NCI-H69 (cell line): ENCODE measurements around the gene PRDM5.
A peak's percentile ranks its signal among the peaks of the same experiment; 100 is the strongest.

Source experiments
- DNase-seq: peaks from one replicate; lab custom pipeline; 2025; lab: John Stamatoyannopoulos, UW

Gene PRDM5

GRCh38 chr4:120819805-120820437 lies 102.6 kb downstream of the PRDM5 start:
- no peak for DNase-seq

DNA sequence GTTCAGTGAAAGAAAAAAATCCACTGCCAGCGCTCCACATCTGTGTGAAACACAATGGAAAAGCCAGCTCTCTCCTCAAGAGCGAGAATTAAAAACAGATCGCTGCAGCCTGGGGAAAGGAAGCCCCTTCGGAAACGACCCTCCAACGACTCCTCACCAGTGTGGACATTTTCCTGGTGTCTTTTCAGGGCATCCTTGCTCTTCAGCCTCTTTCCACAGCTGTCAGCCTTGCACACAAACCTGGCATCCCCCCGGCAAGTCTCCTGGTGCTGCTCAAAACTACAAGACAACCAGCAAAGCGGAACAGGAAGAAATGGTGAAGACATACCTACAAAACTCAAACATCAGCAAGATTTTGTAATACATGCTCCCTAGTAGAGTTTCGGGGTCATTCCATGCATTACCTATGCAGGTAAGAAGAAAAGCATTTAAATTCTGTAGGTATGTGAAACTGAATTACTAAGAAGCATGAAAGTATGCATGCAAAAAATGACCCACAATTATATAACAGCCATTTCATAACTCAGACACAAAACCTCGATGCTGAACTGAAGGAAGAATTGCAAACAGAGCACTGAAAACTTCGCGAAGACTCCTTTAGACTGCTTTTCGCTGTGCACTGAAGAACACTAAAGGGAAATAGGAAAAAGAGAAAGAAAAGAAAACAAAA lies 106.1 kb downstream of the PRDM5 start:
- DNase-seq = no peak

DNA sequence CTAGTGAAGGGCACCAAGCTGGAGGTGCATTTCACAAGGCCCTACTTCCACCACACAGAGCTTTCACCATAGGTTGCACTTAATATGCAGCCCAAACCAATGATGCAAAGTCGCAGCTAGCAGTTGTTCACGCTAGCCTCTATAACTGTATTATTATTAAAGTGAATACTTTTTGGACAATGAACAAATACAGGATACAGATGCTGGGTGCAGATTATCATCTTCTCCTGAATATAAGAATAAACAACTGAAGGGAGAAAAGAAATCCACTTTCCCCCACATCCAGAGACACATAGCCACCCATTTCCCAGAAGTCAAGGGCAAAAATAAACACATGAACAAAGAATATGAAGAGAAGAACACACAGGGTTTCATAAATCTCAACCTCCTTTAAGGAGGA lies 107.2 kb downstream of the PRDM5 start:
- no peak for DNase-seq

DNA sequence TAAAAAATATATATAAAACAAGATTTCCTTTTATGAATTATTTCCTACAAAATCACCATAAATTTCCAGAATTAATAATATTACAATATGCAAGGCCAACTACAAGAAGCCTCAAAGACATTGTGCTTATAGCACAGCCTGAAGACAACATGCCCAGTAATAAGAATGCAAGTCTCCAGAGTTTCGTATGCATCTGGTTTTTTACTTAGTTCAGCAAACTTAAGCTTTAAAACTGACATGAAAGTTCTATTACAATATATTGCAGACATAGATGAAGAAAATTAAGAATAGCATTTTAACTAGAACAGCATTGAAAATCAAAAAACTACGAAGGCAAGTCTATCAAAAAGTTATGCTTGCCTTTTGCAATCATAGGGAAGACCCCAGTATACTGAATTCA lies 107.6 kb downstream of the PRDM5 start:
- no peak for DNase-seq

- no peak for DNase-seq
These were observed 110.3 kb downstream of the PRDM5 start for GRCh38 chr4:120812216-120812615.

DNA sequence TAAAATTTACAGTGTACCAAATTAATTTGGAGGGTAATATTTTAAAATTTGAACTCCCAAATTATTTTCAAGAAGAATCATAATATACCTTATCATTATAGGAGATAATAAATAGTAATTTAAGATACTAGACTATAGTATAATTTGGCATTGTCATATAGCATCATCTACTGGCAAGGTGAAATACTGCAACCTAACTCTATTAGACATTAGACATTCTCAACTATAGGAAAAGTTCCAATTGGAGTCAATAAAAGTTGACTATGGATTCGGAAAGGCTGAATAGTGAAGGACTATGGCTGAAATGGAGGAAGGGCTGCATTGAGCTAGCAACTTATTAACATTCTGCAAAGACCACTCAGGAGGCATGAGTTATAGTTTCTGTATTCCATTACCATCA lies 113.0 kb downstream of the PRDM5 start:
- no peak for DNase-seq

DNA sequence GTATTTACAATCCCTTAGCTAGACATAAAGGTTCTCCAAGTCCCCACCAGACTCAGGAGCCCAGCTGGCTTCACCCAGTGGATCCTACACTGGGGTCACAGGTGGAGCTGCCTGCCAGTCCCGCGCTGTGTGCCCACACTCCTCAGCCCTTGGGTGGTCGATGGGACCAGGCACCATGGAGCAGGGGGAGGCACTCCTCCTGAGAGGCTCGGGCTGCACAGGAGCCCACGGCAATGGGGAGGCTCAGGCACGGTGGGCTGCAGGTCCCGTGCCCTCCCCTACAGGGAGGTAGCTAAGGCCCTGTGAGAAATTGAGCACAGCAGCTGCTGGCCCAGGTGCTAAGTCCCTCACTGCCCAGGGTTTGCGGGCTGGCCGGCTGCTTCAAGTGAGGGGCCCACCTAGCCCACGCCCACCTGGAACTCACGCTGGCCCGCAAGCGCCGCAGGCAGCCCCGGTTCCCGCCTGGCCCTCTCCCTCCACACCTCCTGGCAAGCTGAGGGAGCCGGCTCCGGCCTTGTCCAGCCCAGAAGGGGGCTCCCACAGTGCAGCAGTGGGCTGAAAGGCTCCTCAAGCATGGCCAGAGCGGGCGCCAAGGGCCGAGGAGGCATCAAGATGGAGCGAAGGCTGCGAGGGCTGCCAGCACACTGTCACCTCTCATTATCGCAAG lies 113.9 kb downstream of the PRDM5 start:
- no peak for DNase-seq

DNA sequence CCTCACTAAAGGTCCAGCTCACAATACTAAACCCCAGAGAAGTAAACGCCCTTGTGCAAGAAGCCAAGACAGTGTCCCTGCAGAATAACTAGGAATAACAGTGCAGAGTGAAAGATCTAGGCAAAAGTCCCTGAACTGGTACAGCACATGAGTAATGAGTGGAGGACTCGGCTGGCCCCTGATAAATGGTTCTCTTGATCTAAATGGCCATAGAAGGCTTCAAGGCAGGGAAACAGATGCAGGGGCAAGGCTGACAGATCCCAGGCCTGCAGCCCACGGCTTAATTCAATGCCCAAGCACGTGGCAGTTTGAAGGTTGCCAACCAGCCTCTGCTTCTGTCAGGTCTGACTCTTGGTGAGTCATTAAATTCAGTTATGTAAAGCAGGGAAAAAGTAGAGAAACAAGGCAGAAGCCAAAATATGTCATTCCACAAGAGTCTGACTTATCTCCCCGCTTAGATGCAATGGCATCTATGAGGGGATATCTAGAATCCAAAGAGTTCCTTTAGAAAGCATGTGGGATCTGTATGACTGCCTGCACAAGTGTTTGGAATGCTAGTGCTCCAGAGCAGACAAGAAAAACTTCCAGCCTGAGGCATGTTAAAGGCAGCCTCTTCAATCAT lies 121.3 kb downstream of the PRDM5 start:
- no peak for DNase-seq

DNA sequence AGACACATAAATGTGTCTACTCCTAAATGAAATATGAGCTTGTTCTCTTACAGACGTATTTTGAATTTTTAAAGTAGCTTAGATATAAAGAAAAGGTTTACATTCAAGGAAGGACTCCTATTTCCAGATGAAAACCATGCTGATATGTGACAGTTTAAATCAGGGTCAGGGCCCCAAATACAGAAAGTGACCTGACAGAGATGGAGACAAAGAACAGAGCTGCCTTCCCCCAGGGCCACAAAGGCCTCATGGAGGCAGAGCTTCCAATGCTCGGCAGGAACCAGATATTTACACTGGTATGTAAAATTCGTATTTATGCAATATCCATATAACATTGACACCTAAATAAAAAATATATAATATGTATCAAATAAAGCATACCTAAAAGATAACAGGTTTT lies 124.0 kb downstream of the PRDM5 start:
- DNase-seq = no peak

DNA sequence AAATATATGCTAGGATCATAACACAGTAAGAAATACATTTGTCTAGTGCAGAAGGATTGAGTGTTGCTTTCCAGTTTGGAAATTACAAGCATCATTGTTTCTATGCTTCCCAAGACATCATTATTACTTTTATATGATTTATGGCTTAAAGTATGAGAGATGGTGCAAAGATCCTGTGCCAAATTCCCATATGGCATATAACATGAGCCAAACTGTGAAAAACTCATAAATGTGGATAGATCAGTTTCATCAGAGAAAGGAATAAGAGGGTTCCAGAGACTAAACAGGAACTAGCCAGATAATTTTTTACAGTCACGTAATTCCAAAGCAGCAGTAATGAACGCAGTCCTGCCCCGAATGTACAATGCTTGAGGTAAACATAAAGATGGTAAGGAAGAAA lies 126.3 kb downstream of the PRDM5 start:
- no peak for DNase-seq

GRCh38 chr4:120785202-120785601 lies 137.3 kb downstream of the PRDM5 start:
- no peak for DNase-seq

DNA sequence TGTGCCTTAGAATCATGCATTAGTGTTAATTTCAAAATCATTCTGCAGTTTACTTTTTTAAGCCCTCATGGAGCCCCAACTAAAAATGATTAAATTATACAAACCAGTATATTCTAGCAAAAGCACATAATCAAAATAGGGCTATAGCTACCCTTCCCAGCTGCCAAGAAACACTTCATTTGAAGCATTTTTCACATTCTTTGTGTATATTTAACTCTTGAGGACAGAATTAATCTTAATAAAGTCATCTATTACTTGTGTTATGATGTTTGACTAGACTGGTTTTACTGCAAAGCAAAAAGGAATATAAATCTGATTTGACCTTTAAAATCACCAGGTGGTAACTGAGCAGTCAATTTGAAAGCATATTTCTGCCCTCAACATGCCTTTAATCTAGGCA lies 145.1 kb downstream of the PRDM5 start:
- no peak for DNase-seq

- DNase-seq = no peak
These were observed 147.1 kb downstream of the PRDM5 start for GRCh38 chr4:120775431-120775830.

- no peak for DNase-seq
These were observed 148.9 kb downstream of the PRDM5 start for GRCh38 chr4:120773641-120774040.

DNA sequence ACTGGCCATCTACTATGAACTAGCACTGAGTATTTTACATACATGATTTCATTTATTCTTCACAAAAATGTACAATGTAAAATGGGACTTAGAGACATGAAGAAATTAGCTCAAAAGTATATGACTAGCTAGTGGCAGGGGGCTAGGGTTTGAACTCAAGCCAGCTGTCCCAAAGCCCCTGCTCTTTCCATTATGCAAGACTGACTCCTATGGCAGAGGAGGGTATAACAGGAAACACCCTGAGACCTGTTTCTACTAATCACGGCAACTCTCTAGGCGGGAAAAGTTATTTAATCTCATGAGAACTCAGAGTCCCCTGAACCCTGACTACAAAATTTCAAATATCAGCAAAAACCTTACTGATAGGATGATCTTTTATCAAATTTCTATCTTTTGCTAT lies 150.6 kb downstream of the PRDM5 start:
- DNase-seq = no peak

DNA sequence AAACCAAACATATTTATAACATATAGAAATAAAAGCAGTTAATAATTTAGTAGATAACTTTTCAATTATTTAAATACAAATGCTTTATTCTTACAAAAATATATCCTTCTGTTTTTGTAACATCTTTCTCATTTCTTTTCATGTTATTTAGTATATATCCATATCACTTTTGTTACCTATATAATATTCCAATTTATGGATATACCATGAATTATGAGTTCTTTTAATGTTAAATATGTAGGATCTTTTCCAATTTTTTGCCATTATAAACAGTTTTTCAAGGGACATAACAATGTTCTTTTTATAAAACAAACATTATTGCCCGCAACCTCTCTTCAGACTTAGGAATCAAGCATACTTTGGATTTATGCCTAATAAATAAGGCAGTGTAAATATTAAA lies 151.6 kb downstream of the PRDM5 start:
- no peak for DNase-seq

DNA sequence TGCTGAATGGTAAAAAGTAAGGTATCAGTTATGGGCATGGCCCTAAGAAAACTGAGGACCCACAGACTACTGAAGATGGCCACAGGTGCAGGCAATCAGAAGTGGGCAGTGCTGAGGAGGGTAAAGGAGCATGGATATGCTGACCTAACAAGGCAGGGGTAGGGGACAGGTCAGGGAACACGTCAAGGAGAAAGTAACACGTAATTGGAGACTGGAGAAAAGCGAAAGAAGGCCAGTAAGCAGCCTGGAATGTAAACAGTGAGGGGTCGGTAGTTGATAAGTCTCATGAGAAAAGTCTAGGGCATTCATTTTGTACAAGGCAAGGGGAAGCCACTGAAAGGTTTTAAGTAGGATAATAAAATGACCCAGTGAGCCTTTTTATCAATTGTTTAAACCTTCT lies 153.3 kb downstream of the PRDM5 start:
- peak; percentile 6 for DNase-seq

GRCh38 chr4:120765260-120765680 lies 157.3 kb downstream of the PRDM5 start:
- DNase-seq = peak; percentile 62

DNA sequence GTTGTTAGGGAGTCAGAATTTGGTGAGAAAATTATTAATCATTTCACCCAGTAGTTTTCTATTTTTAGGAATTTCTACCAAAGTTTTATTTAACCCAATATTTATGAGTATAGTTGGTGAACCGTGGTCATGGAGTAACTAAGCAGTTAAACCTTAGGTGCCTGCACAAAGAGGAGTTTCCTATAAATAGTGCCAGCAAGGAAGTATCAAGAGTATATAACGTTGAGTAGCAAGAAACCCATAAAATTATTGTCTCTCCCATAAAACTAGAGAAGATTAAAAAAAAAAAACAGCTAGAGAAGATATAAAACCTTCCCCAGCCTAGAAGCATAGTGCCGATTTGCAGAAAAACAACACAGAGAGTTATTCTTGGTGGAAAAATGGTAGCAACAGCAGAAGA lies 158.9 kb downstream of the PRDM5 start:
- DNase-seq = no peak

DNA sequence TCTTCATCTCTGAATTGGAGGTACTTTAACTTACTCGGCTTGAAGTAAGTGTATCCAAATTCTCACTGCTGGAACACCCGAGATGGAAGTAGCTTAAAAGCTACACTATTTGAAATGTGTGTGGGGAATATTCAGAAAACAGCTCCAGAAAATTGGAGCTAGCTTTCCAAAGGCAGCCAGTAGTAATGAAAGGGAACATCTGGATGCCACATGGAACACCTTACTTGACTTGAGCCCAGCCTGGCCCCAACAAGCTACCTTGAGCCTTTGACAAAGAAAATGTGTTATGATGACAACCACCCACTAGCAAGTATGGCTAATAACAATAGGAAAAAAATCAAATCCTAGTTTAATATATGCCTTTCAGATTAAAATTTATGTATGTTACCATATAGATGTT lies 161.5 kb downstream of the PRDM5 start:
- DNase-seq = no peak

DNA sequence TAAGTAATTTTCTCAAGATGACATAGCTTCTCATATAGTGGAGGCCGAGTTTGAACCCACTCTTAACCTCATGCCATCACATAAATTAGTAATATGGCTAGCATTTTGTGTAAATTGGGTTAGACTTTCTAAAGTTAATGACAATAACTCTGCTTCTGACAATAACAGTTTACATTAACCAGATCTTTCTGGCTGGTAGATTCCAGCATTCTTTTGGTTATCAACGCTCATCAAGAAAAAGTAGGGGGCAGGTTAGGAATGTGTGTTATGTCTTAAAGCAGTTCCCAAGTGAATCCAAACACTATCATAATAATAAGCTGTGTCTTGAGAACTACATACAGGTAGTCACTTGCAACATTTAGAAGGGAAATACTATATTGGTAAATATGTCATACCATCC lies 162.5 kb downstream of the PRDM5 start:
- DNase-seq = no peak

GRCh38 chr4:120755864-120756263 lies 166.7 kb downstream of the PRDM5 start:
- no peak for DNase-seq

DNA sequence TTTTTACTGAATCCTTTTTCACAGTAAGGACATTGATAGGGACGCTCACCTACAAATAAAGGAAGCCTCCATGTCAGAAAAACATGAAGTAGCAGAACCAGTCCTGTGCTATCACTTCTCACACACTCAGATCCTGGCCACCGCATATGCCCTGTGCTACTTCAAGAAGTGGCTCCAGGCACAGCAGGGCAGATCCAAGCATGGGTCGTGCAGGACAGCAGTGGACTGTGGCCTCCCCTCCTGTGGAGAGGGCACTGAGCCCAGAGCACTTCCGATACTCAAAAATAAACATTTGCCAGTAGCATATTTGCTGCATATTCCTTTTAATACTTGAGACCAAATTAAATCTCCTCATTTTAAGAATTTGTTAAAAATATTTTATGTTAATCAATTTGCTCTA lies 167.9 kb downstream of the PRDM5 start:
- peak; percentile 1 for DNase-seq
